Measurements from ENCODE around the gene ORMDL1.

Gene ORMDL1

DNA sequence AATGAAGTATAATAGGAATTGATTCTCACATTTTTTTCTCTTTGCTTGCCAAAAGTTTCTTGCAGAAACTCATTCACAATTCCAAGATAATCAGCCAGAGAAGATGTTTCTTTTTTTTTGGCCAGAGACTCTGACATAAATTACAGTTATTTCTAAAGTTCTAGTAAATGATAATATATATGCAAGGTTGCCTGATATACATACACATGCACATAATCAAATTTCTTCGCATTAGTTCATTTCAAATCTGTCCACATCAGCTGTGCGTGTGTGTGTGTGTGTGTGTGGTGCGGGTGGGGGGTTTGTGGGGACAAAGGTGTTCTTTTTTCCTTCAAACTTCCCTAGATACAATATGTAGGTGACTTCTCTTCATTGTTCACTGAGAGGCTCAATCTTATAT is 54.7 kb downstream of the ORMDL1 start:
- no peak for DNase-seq
- Mint-ChIP-seq H3K4me1 (no peaks in the 10 kb centered on the region), H3K27ac (no peak overlapping the region), H3K36me3 (ENCODE audit: low read depth) (no peaks in the 10 kb centered on the region), H3K4me3 (no peak overlapping the region), H3K9me3 (no peaks in the 10 kb centered on the region), H3K27me3 (ENCODE audit: low read depth, poor library complexity) (no peaks in the 10 kb centered on the region)
- TF ChIP-seq CTCF (IDR thresholded peaks at IDR 0.05) = no peak

GRCh38 chr2:189726849-189727248 is 57.3 kb downstream of the ORMDL1 start:
- Mint-ChIP-seq H3K9me3 (no peaks in the 10 kb centered on the region), H3K27me3 (ENCODE audit: low read depth, poor library complexity) (no peaks in the 10 kb centered on the region), H3K4me1 (no peaks in the 10 kb centered on the region), H3K27ac (no peak overlapping the region), H3K36me3 (ENCODE audit: low read depth) (peaks cover 1% of the 10 kb centered on the region), H3K4me3 (no peak overlapping the region)
- no peak for TF ChIP-seq CTCF (IDR thresholded peaks at IDR 0.05)
- DNase-seq = no peak

GRCh38 chr2:189726271-189726670 is 57.9 kb downstream of the ORMDL1 start:
- no peaks in the 10 kb centered on the region for H3K9me3 Mint-ChIP-seq
- no peaks in the 10 kb centered on the region for H3K27me3 Mint-ChIP-seq (ENCODE audit: low read depth, poor library complexity)

DNA sequence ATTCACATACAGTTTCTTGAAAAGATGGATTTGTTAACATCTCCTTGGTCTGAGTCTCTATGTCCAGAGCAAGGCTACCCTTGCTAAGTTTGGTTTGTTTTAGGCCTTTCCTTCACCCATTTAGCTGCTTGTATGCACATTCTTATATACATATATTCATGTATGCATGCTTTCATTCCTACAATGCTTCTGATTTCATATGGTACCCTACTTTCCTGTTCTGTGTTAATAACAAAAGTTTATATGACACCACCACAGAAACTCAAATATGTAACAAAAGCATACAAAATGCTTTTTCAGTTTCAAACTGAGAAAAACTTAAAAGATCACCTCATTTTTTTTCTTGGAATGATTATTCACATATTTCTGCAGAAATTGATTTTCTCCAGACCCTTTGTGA is 60.9 kb downstream of the ORMDL1 start:
- H3K36me3 Mint-ChIP-seq (ENCODE audit: low read depth) = peaks cover 11% of the 10 kb centered on the region
- H3K27ac Mint-ChIP-seq = no peak overlapping the region
- no peak overlapping the region for H3K4me3 Mint-ChIP-seq
- no peak for TF ChIP-seq CTCF (IDR thresholded peaks at IDR 0.05)
- H3K9me3 Mint-ChIP-seq = peaks cover 2% of the 10 kb centered on the region
- H3K27me3 Mint-ChIP-seq (ENCODE audit: low read depth, poor library complexity) = no peaks in the 10 kb centered on the region
- DNase-seq = no peak
- no peaks in the 10 kb centered on the region for H3K4me1 Mint-ChIP-seq

More at GRCh38 chr2:189726271-189726670, 57.9 kb downstream of the ORMDL1 start:
- H3K4me3 Mint-ChIP-seq = no peak overlapping the region
- no peak overlapping the region for H3K27ac Mint-ChIP-seq
- no peaks in the 10 kb centered on the region for H3K4me1 Mint-ChIP-seq
- no peak for TF ChIP-seq CTCF (IDR thresholded peaks at IDR 0.05)
- DNase-seq = no peak
- H3K36me3 Mint-ChIP-seq (ENCODE audit: low read depth) = peaks cover 5% of the 10 kb centered on the region

All from nephron progenitor cell (in vitro differentiated cells).